GM12873 (cell line): Measurements from ENCODE around the gene ABCB4.

Experiments used
- CTCF ChIP-seq: IDR thresholded peaks from 2 replicates; pipeline ENCODE4 v1.5.1; 2012; ENCODE audit warnings: low read depth, mild to moderate bottlenecking, moderate library complexity, low read length, control low read depth; ENCODE audit not compliant: insufficient read depth; ENCODE audit errors: missing control alignments

Gene ABCB4

GRCh38 chr7:87475359-87476178, at the start of gene ABCB4:
TSS of gene ABCB4 (minus strand) at chr7:87475680. CDS start at chr7:87475465, 215 bp downstream.
- TF ChIP-seq CTCF = no peak

GRCh38 chr7:87518735-87519134, 43.3 kb upstream of the ABCB4 start:
- TF ChIP-seq CTCF = no peak

GRCh38 chr7:87517891-87518290, 42.4 kb upstream of the ABCB4 start:
- TF ChIP-seq CTCF = no peak

GRCh38 chr7:87517136-87517815, 41.8 kb upstream of the ABCB4 start:
- no peak for TF ChIP-seq CTCF

GRCh38 chr7:87513735-87514335, 38.4 kb upstream of the ABCB4 start:
- TF ChIP-seq CTCF = no peak

- no peak for TF ChIP-seq CTCF
Measured at GRCh38 chr7:87512906-87513305, 37.4 kb upstream of the ABCB4 start.

GRCh38 chr7:87511510-87511909, 36.0 kb upstream of the ABCB4 start:
- TF ChIP-seq CTCF = no peak
